SK-N-SH (cell line): Measurements from ENCODE around the gene TBCD.

ENCODE experiments used
- CHD2 ChIP-seq: fragments of 150-350 bp; IDR thresholded peaks from 2 replicates; pipeline ENCODE4 v1.6.1; 2018; ENCODE audit warnings: low read length; ENCODE audit not compliant: partially characterized antibody
- EP300 ChIP-seq, 2 experiments: IDR thresholded peaks; 2 replicates each; pipeline versions ENCODE4 v1.4.0 to v1.6.1; 2012; ENCODE audit warnings: borderline replicate concordance in 1 of 2, low read depth in 1 of 2, low read length in 1 of 2
- EZH2phosphoT487 ChIP-seq: fragments of 200-600 bp; sonication (generic); IDR thresholded peaks from 2 replicates; pipeline ENCODE4 v1.6.1; 2017; ENCODE audit warnings: low read depth, mixed run types, mild to moderate bottlenecking, antibody characterized with exemption, moderate library complexity, borderline replicate concordance
- POLR2AphosphoS5 ChIP-seq: IDR thresholded peaks from 2 replicates; pipeline ENCODE4 v1.6.1; 2012; ENCODE audit warnings: low read depth, low read length
- RCOR1 ChIP-seq: fragments of 150-350 bp; IDR thresholded peaks from 2 replicates; pipeline ENCODE4 v1.6.1; 2017; ENCODE audit warnings: antibody characterized with exemption, low read length
- SIN3A ChIP-seq: IDR thresholded peaks from 2 replicates; pipeline ENCODE4 v1.6.1; 2012; ENCODE audit warnings: low read depth, mild to moderate bottlenecking, low read length, moderate library complexity, borderline replicate concordance
- SMC3 ChIP-seq: IDR thresholded peaks from 2 replicates; pipeline ENCODE4 v1.6.1; 2012; ENCODE audit warnings: low read depth, low read length, improper control_type of control experiment
- TAF1 ChIP-seq: IDR thresholded peaks from 2 replicates; pipeline ENCODE4 v1.6.1; 2012; ENCODE audit warnings: low read depth, mild to moderate bottlenecking, low read length, moderate library complexity, borderline replicate concordance
- YY1 ChIP-seq: IDR thresholded peaks from 2 replicates; pipeline ENCODE4 v1.4.0; 2012; ENCODE audit warnings: low read depth, mild to moderate bottlenecking
- TF ChIP-seq, protein P1 (sequence below): fragments of 200-600 bp; sonication (generic); IDR thresholded peaks from 2 replicates; pipeline ENCODE4 v1.6.1; 2017; ENCODE audit warnings: antibody characterized with exemption, mild to moderate bottlenecking, moderate library complexity
- TF ChIP-seq, protein P2 (sequence below): IDR thresholded peaks from 2 replicates; pipeline ENCODE4 v1.4.0; 2012; ENCODE audit warnings: low read depth
- TF ChIP-seq, protein P3 (sequence below): IDR thresholded peaks from 2 replicates; pipeline ENCODE4 v1.4.0; 2012; ENCODE audit warnings: low read depth, borderline replicate concordance

DNA sequence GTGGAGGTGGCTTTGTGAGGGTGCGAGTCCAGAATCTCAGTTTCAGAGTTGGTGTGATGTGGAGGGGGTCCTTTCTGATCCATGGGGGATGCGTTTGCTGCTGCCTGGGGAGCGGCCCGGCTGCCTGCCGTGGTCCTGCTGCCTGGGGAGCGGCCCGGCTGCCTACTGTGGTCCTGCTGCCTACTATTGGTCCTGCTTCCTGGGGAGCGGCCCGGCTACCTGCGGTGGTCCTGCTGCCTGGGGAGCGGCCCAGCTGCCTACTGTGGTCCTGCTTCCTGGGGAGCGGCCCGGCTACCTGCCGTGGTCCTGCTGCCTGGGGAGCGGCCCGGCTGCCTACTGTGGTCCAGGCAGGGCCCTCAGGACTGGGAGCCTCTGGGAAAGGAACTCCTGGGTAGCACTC is 149.5 kb downstream of the TBCD start:
- TF ChIP-seq EP300 (IDR thresholded peaks at IDR 0.05; ENCODE audit: borderline replicate concordance in 1 of 2, low read depth in 1 of 2, low read length in 1 of 2) (no peak), EZH2phosphoT487 (no peak), YY1 (no peak), CHD2 (no peak), POLR2AphosphoS5 (no peak), SMC3 (no peak), TAF1 (no peak), SIN3A (no peak), RCOR1 (no peak)
- TF ChIP-seq, protein P1, sequence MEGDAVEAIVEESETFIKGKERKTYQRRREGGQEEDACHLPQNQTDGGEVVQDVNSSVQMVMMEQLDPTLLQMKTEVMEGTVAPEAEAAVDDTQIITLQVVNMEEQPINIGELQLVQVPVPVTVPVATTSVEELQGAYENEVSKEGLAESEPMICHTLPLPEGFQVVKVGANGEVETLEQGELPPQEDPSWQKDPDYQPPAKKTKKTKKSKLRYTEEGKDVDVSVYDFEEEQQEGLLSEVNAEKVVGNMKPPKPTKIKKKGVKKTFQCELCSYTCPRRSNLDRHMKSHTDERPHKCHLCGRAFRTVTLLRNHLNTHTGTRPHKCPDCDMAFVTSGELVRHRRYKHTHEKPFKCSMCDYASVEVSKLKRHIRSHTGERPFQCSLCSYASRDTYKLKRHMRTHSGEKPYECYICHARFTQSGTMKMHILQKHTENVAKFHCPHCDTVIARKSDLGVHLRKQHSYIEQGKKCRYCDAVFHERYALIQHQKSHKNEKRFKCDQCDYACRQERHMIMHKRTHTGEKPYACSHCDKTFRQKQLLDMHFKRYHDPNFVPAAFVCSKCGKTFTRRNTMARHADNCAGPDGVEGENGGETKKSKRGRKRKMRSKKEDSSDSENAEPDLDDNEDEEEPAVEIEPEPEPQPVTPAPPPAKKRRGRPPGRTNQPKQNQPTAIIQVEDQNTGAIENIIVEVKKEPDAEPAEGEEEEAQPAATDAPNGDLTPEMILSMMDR: no peak
- TF ChIP-seq, protein P2, sequence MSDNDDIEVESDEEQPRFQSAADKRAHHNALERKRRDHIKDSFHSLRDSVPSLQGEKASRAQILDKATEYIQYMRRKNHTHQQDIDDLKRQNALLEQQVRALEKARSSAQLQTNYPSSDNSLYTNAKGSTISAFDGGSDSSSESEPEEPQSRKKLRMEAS: no peak
- TF ChIP-seq, protein P3, sequence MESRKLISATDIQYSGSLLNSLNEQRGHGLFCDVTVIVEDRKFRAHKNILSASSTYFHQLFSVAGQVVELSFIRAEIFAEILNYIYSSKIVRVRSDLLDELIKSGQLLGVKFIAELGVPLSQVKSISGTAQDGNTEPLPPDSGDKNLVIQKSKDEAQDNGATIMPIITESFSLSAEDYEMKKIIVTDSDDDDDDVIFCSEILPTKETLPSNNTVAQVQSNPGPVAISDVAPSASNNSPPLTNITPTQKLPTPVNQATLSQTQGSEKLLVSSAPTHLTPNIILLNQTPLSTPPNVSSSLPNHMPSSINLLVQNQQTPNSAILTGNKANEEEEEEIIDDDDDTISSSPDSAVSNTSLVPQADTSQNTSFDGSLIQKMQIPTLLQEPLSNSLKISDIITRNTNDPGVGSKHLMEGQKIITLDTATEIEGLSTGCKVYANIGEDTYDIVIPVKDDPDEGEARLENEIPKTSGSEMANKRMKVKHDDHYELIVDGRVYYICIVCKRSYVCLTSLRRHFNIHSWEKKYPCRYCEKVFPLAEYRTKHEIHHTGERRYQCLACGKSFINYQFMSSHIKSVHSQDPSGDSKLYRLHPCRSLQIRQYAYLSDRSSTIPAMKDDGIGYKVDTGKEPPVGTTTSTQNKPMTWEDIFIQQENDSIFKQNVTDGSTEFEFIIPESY: no peak
